K562 (cell line): Measurements from ENCODE around the gene RNF222. TPM values are rescaled to one million over a fixed set of nuclear protein-coding genes. Genes with fewer than 3 reads are reported as not detected.

Experiments
- ATAC-seq: fragments of 200-7000 bp; cut with Tn5 transposase; 3 replicates; pipeline ENCODE4 v1.9.1; 2020; ENCODE audit warnings: moderate library complexity
- BruUV-seq: library from RNA; stranded (reverse); fragments of 400-500 nt; replicated peaks from 2 replicates; lab custom pipeline; 2021; lab: Mats Ljungman, UMichigan
- CTCF ChIA-PET: fragments of 300-600 bp; formaldehyde crosslinking; extraction: SDS; loops from one replicate; lab custom pipeline; 2021; ENCODE audit warnings: low intra/inter-chr PET ratio; lab: Yijun Ruan, JAX
- POLR2A ChIA-PET: fragments of 300-600, 350-650 bp; sonication (Branson Sonifier 250); formaldehyde crosslinking; extraction: SDS; loops from one replicate; lab custom pipeline; 2021; ENCODE audit warnings: antibody characterized with exemption, inconsistent platforms; lab: Yijun Ruan, JAX
- DNase-seq, 4 experiments: peaks; one replicate each; pipeline versions ENCODE4 v3.0.0 to v3.0.0-alpha.2; 2011 to 2018; ENCODE audit warnings: low spot score in 3 of 4, mixed read lengths in 3 of 4; ENCODE audit errors: extremely low read depth in 1 of 4
- FAIRE-seq: peaks from 2 replicates; lab custom pipeline; 2011; peaks lifted over from hg19 to GRCh38; lab: Jason Lieb, UNC
- H2AFZ ChIP-seq: 2 replicates; pipeline ENCODE4 v1.6.0; 2011; ENCODE audit warnings: low read depth, low read length, control low read depth, inconsistent platforms
- H3K27ac ChIP-seq: fragments of 200-600 bp; 3 replicates; pipeline ENCODE4 v1.8.0; 2011; ENCODE audit warnings: low read depth, mild to moderate bottlenecking, control low read depth, inconsistent platforms, low read length, moderate library complexity, mixed read lengths; ENCODE audit errors: extremely low read depth
- H3K27me3 ChIP-seq, 2 experiments: fragments of 300-600 bp in 1 of 2; 2 replicates in 1 of 2; 3 replicates in 1 of 2; pipeline versions ENCODE4 v1.6.0 to v1.8.0; 2011; ENCODE audit warnings: inconsistent platforms in 2 of 2, low read length in 2 of 2, mild to moderate bottlenecking in 1 of 2, mixed read lengths in 1 of 2, moderate library complexity in 1 of 2; ENCODE audit not compliant: control insufficient read depth in 2 of 2, insufficient read depth in 2 of 2
- H3K36me3 ChIP-seq: fragments of 300-600 bp; 3 replicates; pipeline ENCODE4 v1.8.0; 2011; ENCODE audit warnings: mild to moderate bottlenecking, low read length, inconsistent platforms; ENCODE audit not compliant: control insufficient read depth, insufficient read depth
- H3K4me1 ChIP-seq, 2 experiments: fragments of 200-600 bp in 1 of 2; replicated peaks in 1 of 2; 2 replicates in 1 of 2; 3 replicates in 1 of 2; pipeline versions ENCODE4 v1.5.1 to v1.8.0; 2011; ENCODE audit warnings: inconsistent platforms in 2 of 2, low read length in 2 of 2, mild to moderate bottlenecking in 1 of 2, mixed read lengths in 1 of 2, moderate library complexity in 1 of 2; ENCODE audit not compliant: control insufficient read depth in 2 of 2, insufficient read depth in 2 of 2
- H3K4me2 ChIP-seq: 2 replicates; pipeline ENCODE4 v1.6.1; 2011; ENCODE audit warnings: low read length, control low read depth, inconsistent platforms, mixed read lengths; ENCODE audit not compliant: insufficient read depth
- H3K4me3 ChIP-seq: fragments of 200-600 bp; sonication (generic), shearing (Covaris generic); 2 replicates; pipeline ENCODE4 v1.5.1; 2016; ENCODE audit warnings: control low read depth, inconsistent platforms
- H3K79me2 ChIP-seq: fragments of 200-600 bp; 3 replicates; pipeline ENCODE4 v1.8.0; 2011; ENCODE audit warnings: low read length, inconsistent platforms; ENCODE audit not compliant: control insufficient read depth, insufficient read depth
- H3K9ac ChIP-seq, 2 experiments: 2 replicates each; pipeline versions ENCODE4 v1.6.0 to v1.6.1; 2011; ENCODE audit warnings: low read depth in 2 of 2, low read length in 2 of 2, control low read depth in 1 of 2, inconsistent platforms in 1 of 2, mild to moderate bottlenecking in 1 of 2, mixed read lengths in 1 of 2; ENCODE audit not compliant: insufficient read depth in 1 of 2
- H3K9me1 ChIP-seq: one replicate; pipeline ENCODE4 v1.6.0; 2011; ENCODE audit warnings: inconsistent platforms, mild to moderate bottlenecking, low read length, moderate library complexity; ENCODE audit not compliant: control insufficient read depth, insufficient read depth
- H3K9me3 ChIP-seq: replicated peaks from 2 replicates; pipeline ENCODE4 v1.5.1; 2011; ENCODE audit warnings: low read depth, low read length, inconsistent platforms; ENCODE audit not compliant: control insufficient read depth, insufficient read depth
- H4K20me1 ChIP-seq: replicated peaks from 2 replicates; pipeline ENCODE4 v1.6.1; 2011; ENCODE audit warnings: low read length, inconsistent platforms, mixed read lengths; ENCODE audit not compliant: control insufficient read depth, insufficient read depth
- CBFA2T3 ChIP-seq: fragments of 450-650 bp; IDR thresholded peaks from 2 replicates; pipeline ENCODE4 v1.6.1; 2017
- ETV6 ChIP-seq, 3 experiments: fragments of 150-350 bp in 1 of 3; sonication (generic) in 1 of 3; formaldehyde crosslinking in 1 of 3; IDR thresholded peaks; 2 replicates each; pipeline versions ENCODE4 v1.6.1 to v1.8.0; 2014 to 2022; ENCODE audit warnings: borderline replicate concordance in 2 of 3, low read depth in 2 of 3, antibody characterized with exemption in 1 of 3, low read length in 1 of 3, mild to moderate bottlenecking in 1 of 3, missing genetic modification reagents in 1 of 3
- FOS ChIP-seq: IDR thresholded peaks from 3 replicates; pipeline ENCODE4 v1.6.1; 2011; ENCODE audit not compliant: insufficient read length; ENCODE audit errors: extremely low read depth
- FOXJ2 ChIP-seq: fragments of 200-800 bp; sonication (Bioruptor generic); IDR thresholded peaks from 2 replicates; pipeline ENCODE4 v1.6.1; 2016; ENCODE audit warnings: missing genetic modification characterization, missing compliant biosample characterization
- GATAD2A ChIP-seq: fragments of 450-650 bp; IDR thresholded peaks from 2 replicates; pipeline ENCODE4 v1.6.1; 2017
- HBP1 ChIP-seq: fragments of 450-650 bp; formaldehyde crosslinking; IDR thresholded peaks from 2 replicates; pipeline ENCODE4 v1.4.0; 2022; ENCODE audit warnings: missing genetic modification characterization
- HDAC1 ChIP-seq, 2 experiments: fragments of 450-650 bp; IDR thresholded peaks; 2 replicates each; pipeline ENCODE4 v1.6.1; 2016 to 2017; ENCODE audit warnings: inconsistent platforms in 1 of 2, mild to moderate bottlenecking in 1 of 2, moderate library complexity in 1 of 2
- HMGN3 ChIP-seq: IDR thresholded peaks from 2 replicates; pipeline ENCODE4 v1.6.1; 2011; ENCODE audit warnings: borderline replicate concordance, low read depth, mild to moderate bottlenecking, mixed read lengths, low read length; ENCODE audit not compliant: insufficient read length; ENCODE audit errors: extremely low read depth
- HNRNPL ChIP-seq: fragments of 200-400 bp; formaldehyde crosslinking; IDR thresholded peaks from 2 replicates; pipeline ENCODE4 v1.6.1; 2017; ENCODE audit warnings: low read depth, mild to moderate bottlenecking, low read length
- MEF2D ChIP-seq: conservative IDR thresholded peaks from 2 replicates; pipeline ENCODE4 v1.6.1; 2016; ENCODE audit warnings: low read depth, missing genetic modification characterization, missing compliant biosample characterization
- MITF ChIP-seq: IDR thresholded peaks from 2 replicates; pipeline ENCODE4 v1.6.1; 2014; ENCODE audit warnings: antibody characterized with exemption
- PCBP2 ChIP-seq: fragments of 200-400 bp; formaldehyde crosslinking; IDR thresholded peaks from 2 replicates; pipeline ENCODE4 v1.6.1; 2018; ENCODE audit warnings: low read length, low read depth, mild to moderate bottlenecking, moderate library complexity; ENCODE audit not compliant: poor library complexity, severe bottlenecking
- PHB ChIP-seq: fragments of 250-450 bp; sonication (Bioruptor Pico); IDR thresholded peaks from 2 replicates; pipeline ENCODE4 v1.5.0; 2021
- SRF ChIP-seq, 2 experiments: fragments of 250-450, 450-650 bp in 1 of 2; sonication (Bioruptor Pico) in 1 of 2; sonication (generic) in 1 of 2; formaldehyde crosslinking; IDR thresholded peaks; 2 replicates each; pipeline versions ENCODE4 v1.5.0 to v1.5.1; 2020 to 2022; ENCODE audit warnings: mild to moderate bottlenecking in 1 of 2, missing genetic modification reagents in 1 of 2
- TCF15 ChIP-seq: fragments of 250-450 bp; sonication (Bioruptor Pico); IDR thresholded peaks from 2 replicates; pipeline ENCODE4 v1.8.0; 2022; ENCODE audit warnings: moderate library complexity, mild to moderate bottlenecking, inconsistent platforms
- VEZF1 ChIP-seq: fragments of 200-800 bp; sonication (Bioruptor generic); IDR thresholded peaks from 2 replicates; pipeline ENCODE4 v1.6.1; 2017; ENCODE audit warnings: missing genetic modification characterization, missing compliant biosample characterization
- ZNF23 ChIP-seq: fragments of 250-450 bp; sonication (Bioruptor Pico); IDR thresholded peaks from 2 replicates; pipeline ENCODE4 v1.4.0; 2020; ENCODE audit warnings: mild to moderate bottlenecking
- ZNF274 ChIP-seq: IDR thresholded peaks from 2 replicates; pipeline ENCODE4 v1.6.1; 2011; ENCODE audit warnings: low read depth, mild to moderate bottlenecking, low read length, moderate library complexity, borderline replicate concordance
- WGBS: fragments of 100-300 bp; shearing (Covaris generic); methylation state at CpG from one replicate; pipeline ENCODE4 v1.1.6; 2016; ENCODE audit warnings: low coverage, mixed read lengths; ENCODE audit not compliant: insufficient coverage; ENCODE audit errors: missing lambda C conversion rate; 5-methylcytosine and 5-hydroxymethylcytosine counted together
- in situ Hi-C: fragments of 300-500 bp; cut with MboI; formaldehyde crosslinking; loops from 4 replicates; pipeline ENCODE4 v1.15.0; 2018; ENCODE audit warnings: inconsistent platforms, mixed read lengths
- intact Hi-C: fragments of 100-400 bp; cut with micrococcal nuclease; formaldehyde crosslinking; loops from 2 replicates; pipeline ENCODE4 v1.14.2; 2022
- polyA plus RNA-seq, 8 experiments: library from polyadenylated mRNA; depleted of rRNA in 4 of 8; stranded (reverse) in 5 of 8; unstranded in 3 of 8; fragments of >200 nt; fragmentation: Nextera tagmentation in 2 of 8; fragmentation: Illumina TruSeq in 1 of 8; extraction: Ambion mirVana in 2 of 8; extraction: Trizol in 1 of 8; gene quantifications; 2 replicates each; pipeline versions ENCODE4 v1.2.1 to v1.2.3, GENCODE V29; 2011 to 2014; ENCODE audit warnings: inconsistent platforms in 1 of 8, missing spikeins in 1 of 8
- total RNA-seq, 7 experiments: library from RNA; depleted of rRNA in 6 of 7; stranded (reverse); fragments of >200 nt in 6 of 7; fragmentation: Illumina TruSeq in 2 of 7; extraction: Trizol in 2 of 7; gene quantifications; 2 replicates each; pipeline versions ENCODE4 v1.2.1 to v1.2.3, GENCODE V29; 2011 to 2021; ENCODE audit warnings: low replicate concordance in 1 of 7

The RNF222 gene
- total and polyA plus RNA-seq, 9 of the 15 experiments (the other 6 are each of a cell fraction or from before 2014, with no cell fraction given) = not detected

GRCh38 chr17:8386841-8387240 is 10.8 kb downstream of the RNF222 start:
- BruUV-seq = no TSS peak
- Histone ChIP-seq H3K4me2 (peak overlapping the region; percentile 39; the same call in 1 of the 2 replicates), H4K20me1 (no peaks in the 10 kb centered on the region), H3K9me3 (no peaks in the 10 kb centered on the region), H3K36me3 (peaks cover 7% of the 10 kb centered on the region; the same call in 2 of the 3 replicates), H2AFZ (peak overlapping the region; percentile 38; the same call in 1 of the 2 replicates), H3K9me1 (no peaks in the 10 kb centered on the region), H3K27ac (peak overlapping the region; percentile 64; the same call in 1 of the 3 replicates), H3K4me1 (peaks cover 26 to 33% of the 10 kb centered on the region in 2 experiments; a peak in 4 of 5 replicates), H3K9ac (peak overlapping the region in 1 of 2 experiments; percentile 28; a peak in 1 of 4 replicates), H3K79me2 (peaks cover 20% of the 10 kb centered on the region), H3K27me3 (no peaks in the 10 kb centered on the region), H3K4me3 (no peak overlapping the region)
- WGBS = 0% methylated on average over 6 of the region's 6 CpGs
- ATAC-seq (no peak), DNase-seq (peak in 2 of 4 experiments; percentile 29 to 57), FAIRE-seq (peak; percentile 71)
- ChIA-PET CTCF (no interaction called here), POLR2A (interaction anchor here (1.2 to 1.3 kb wide), 2 partner anchors 10 to 214 kb away, joined by 3 to 5 read pairs; partner anchors contain the start of gene KRABD2)
- in situ Hi-C loops (loop anchor here (25.0 kb wide), 1 partner anchor 1150 kb away; no protein-coding TSS in a partner anchor), intact Hi-C loops (loop anchor here (10.0 kb wide), 1 partner anchor 162 kb away; no protein-coding TSS in a partner anchor)
- TF ChIP-seq FOS (no peak), VEZF1 (CRISPR knock-in tag) (peak; percentile 61; the same call in 1 of the 2 replicates), GATAD2A (no peak), TCF15 (CRISPR knock-in tag) (no peak), ZNF274 (no peak), FOXJ2 (0 out of 2 replicates have a peak, but pooled peaks have one; percentile 51), PCBP2 (no peak), ETV6 (IDR thresholded peaks at IDR 0.05; ENCODE audit: borderline replicate concordance in 1 of 2, low read depth in 2 of 2, low read length in 1 of 2) (no peak), ETV6 (CRISPR knock-in tag; IDR thresholded peaks at IDR 0.05; ENCODE audit: borderline replicate concordance) (no peak), HNRNPL (no peak), MEF2D (tag) (no peak), HMGN3 (no peak), SRF (CRISPR knock-in tag; IDR thresholded peaks at IDR 0.05) (no peak), HBP1 (no peak), PHB (no peak), ZNF23 (CRISPR knock-in tag) (no peak), HDAC1 (IDR thresholded peaks at IDR 0.05) (peak in 1 of 2 experiments; percentile 59; a peak in 2 of 4 replicates), CBFA2T3 (peak; percentile 82), MITF (no peak)
